ENCODE measurements around the gene UBE3A.

GRCh38 chr15:25424073-25424472, 14.8 kb downstream of the UBE3A start:
- TF ChIP-seq EZH2 (IDR thresholded peaks at IDR 0.05; ENCODE audit: borderline replicate concordance, low read length) (no peak), CTCF (conservative IDR thresholded peaks at IDR 0.05 in 1 of 2, IDR thresholded peaks at IDR 0.05 in 1 of 2; ENCODE audit: extremely low read depth in 1 of 2, insufficient read depth in 1 of 2, low read depth in 1 of 2, low read length in 2 of 2) (no peak)

Measured in mammary epithelial cell (primary cell).